Activated naive CD4-positive, alpha-beta T cell (primary cell): ENCODE data around the gene BCAP31.
"Not testable (repeated sequence)": the region's sequence is repeated elsewhere in the genome, so short reads cannot be mapped to it uniquely, and the experiment has no call there.

ENCODE experiments used
- DNase-seq, 4 experiments: peaks; one replicate each; lab custom pipeline; 2025; lab: John Stamatoyannopoulos, UW

Gene BCAP31

GRCh38 chrX:153762626-153763173 is 38.5 kb upstream of the BCAP31 start:
- DNase-seq = no peak

- DNase-seq = no peak
Observed at GRCh38 chrX:153761863-153762262, 37.7 kb upstream of the BCAP31 start.

GRCh38 chrX:153755136-153755535 is 30.9 kb upstream of the BCAP31 start:
- DNase-seq = no peak

- DNase-seq = no peak
Observed at GRCh38 chrX:153750127-153750774, 26.1 kb upstream of the BCAP31 start.

- DNase-seq = not testable (repeated sequence)
Observed at GRCh38 chrX:153749017-153749416, 24.8 kb upstream of the BCAP31 start.

GRCh38 chrX:153746991-153747390 is 22.8 kb upstream of the BCAP31 start:
- not testable (repeated sequence) for DNase-seq

- no peak for DNase-seq
Observed at GRCh38 chrX:153746359-153746758, 22.2 kb upstream of the BCAP31 start.

GRCh38 chrX:153745067-153745433 is 20.9 kb upstream of the BCAP31 start:
- not testable (repeated sequence) for DNase-seq

GRCh38 chrX:153744210-153745066 is 20.3 kb upstream of the BCAP31 start:
- no peak for DNase-seq

- DNase-seq = not testable (repeated sequence)
Observed at GRCh38 chrX:153743468-153744209, 19.5 kb upstream of the BCAP31 start.

- not testable (repeated sequence) for DNase-seq
Observed at GRCh38 chrX:153742796-153743467, 18.7 kb upstream of the BCAP31 start.

- DNase-seq = not testable (repeated sequence)
Observed at GRCh38 chrX:153742111-153742510, 17.9 kb upstream of the BCAP31 start.

- no peak for DNase-seq
Observed at GRCh38 chrX:153741446-153741845, 17.3 kb upstream of the BCAP31 start.

- no peak for DNase-seq
Observed at GRCh38 chrX:153740631-153741222, 16.5 kb upstream of the BCAP31 start.

GRCh38 chrX:153739754-153740486 is 15.7 kb upstream of the BCAP31 start:
- DNase-seq = no peak

GRCh38 chrX:153738056-153738605 is 13.9 kb upstream of the BCAP31 start:
- DNase-seq = no peak

GRCh38 chrX:153736871-153737441 is 12.8 kb upstream of the BCAP31 start:
- no peak for DNase-seq

GRCh38 chrX:153736071-153736820 is 12.1 kb upstream of the BCAP31 start:
- DNase-seq = no peak

- DNase-seq = no peak
Observed at GRCh38 chrX:153735274-153735673, 11.1 kb upstream of the BCAP31 start.
